ENCODE data around the gene CNTROB.
A peak's percentile ranks its signal among the peaks of the same experiment; 100 is the strongest.

CNTROB gene
- 31.1 to 38.6 (median 38.1) reads per million in 3 donors for total RNA-seq

GRCh38 chr17:7931709-7932482 lies at the start of gene CNTROB, which contains the start of gene TRAPPC1:
TSS of gene CNTROB (plus strand) at chr17:7932206. CDS start at chr17:7933080, 874 bp downstream.
TSS of gene TRAPPC1 (minus strand) at chr17:7931946. CDS start at chr17:7931829, 117 bp downstream.
- no peaks in the 10 kb centered on the region for H3K9me3 ChIP-seq (ENCODE audit: control insufficient read depth, low read length)

GRCh38 chr17:7882629-7883028 lies 49.4 kb upstream of the CNTROB start:
- Histone ChIP-seq H3K36me3 (ENCODE audit: control insufficient read depth, insufficient read depth, low read length) (no peaks in the 10 kb centered on the region), H3K9me3 (ENCODE audit: control insufficient read depth, low read length) (no peaks in the 10 kb centered on the region), H3K27ac (ENCODE audit: insufficient read depth, low read length, poor library complexity, severe bottlenecking) (no peak overlapping the region), H3K27me3 (replicated peaks; ENCODE audit: control insufficient read depth, insufficient read depth, low read length, poor library complexity, severe bottlenecking) (no peaks in the 10 kb centered on the region), H3K4me3 (ENCODE audit: insufficient read depth, low read depth, low read length, poor library complexity, severe bottlenecking) (no peak overlapping the region), H3K4me1 (ENCODE audit: control insufficient read depth, insufficient read depth, low read length, poor library complexity, severe bottlenecking) (peaks cover 10% of the 10 kb centered on the region)
- DNase-seq: no peak

More at GRCh38 chr17:7931709-7932482, at the start of gene CNTROB, which contains the start of gene TRAPPC1:
- peak within 1 kb of the TSS; percentile 89 for H3K27ac ChIP-seq (ENCODE audit: insufficient read depth, low read length, poor library complexity, severe bottlenecking)
- no peaks in the 10 kb centered on the region for H3K27me3 ChIP-seq (replicated peaks; ENCODE audit: control insufficient read depth, insufficient read depth, low read length, poor library complexity, severe bottlenecking)
- H3K4me3 ChIP-seq (ENCODE audit: insufficient read depth, low read depth, low read length, poor library complexity, severe bottlenecking): peak within 1 kb of the TSS; percentile 94
- H3K36me3 ChIP-seq (ENCODE audit: control insufficient read depth, insufficient read depth, low read length): peaks cover 16% of the 10 kb centered on the region
- DNase-seq: peak; percentile 99
- peaks cover 29% of the 10 kb centered on the region for H3K4me1 ChIP-seq (ENCODE audit: control insufficient read depth, insufficient read depth, low read length, poor library complexity, severe bottlenecking)

GRCh38 chr17:7883781-7884386 lies 48.1 kb upstream of the CNTROB start:
- Histone ChIP-seq H3K27me3 (replicated peaks; ENCODE audit: control insufficient read depth, insufficient read depth, low read length, poor library complexity, severe bottlenecking) (no peaks in the 10 kb centered on the region), H3K9me3 (ENCODE audit: control insufficient read depth, low read length) (no peaks in the 10 kb centered on the region), H3K27ac (ENCODE audit: insufficient read depth, low read length, poor library complexity, severe bottlenecking) (peak overlapping the region; percentile 47), H3K4me3 (ENCODE audit: insufficient read depth, low read depth, low read length, poor library complexity, severe bottlenecking) (peak overlapping the region; percentile 10), H3K36me3 (ENCODE audit: control insufficient read depth, insufficient read depth, low read length) (no peaks in the 10 kb centered on the region), H3K4me1 (ENCODE audit: control insufficient read depth, insufficient read depth, low read length, poor library complexity, severe bottlenecking) (peaks cover 14% of the 10 kb centered on the region)
- peak; percentile 18 to 30 (median 27) for DNase-seq

GRCh38 chr17:7884581-7885366 lies 47.2 kb upstream of the CNTROB start:
- Histone ChIP-seq H3K27ac (ENCODE audit: insufficient read depth, low read length, poor library complexity, severe bottlenecking) (peak overlapping the region; percentile 87), H3K4me1 (ENCODE audit: control insufficient read depth, insufficient read depth, low read length, poor library complexity, severe bottlenecking) (peaks cover 20% of the 10 kb centered on the region), H3K4me3 (ENCODE audit: insufficient read depth, low read depth, low read length, poor library complexity, severe bottlenecking) (no peak overlapping the region), H3K9me3 (ENCODE audit: control insufficient read depth, low read length) (no peaks in the 10 kb centered on the region), H3K27me3 (replicated peaks; ENCODE audit: control insufficient read depth, insufficient read depth, low read length, poor library complexity, severe bottlenecking) (no peaks in the 10 kb centered on the region), H3K36me3 (ENCODE audit: control insufficient read depth, insufficient read depth, low read length) (no peaks in the 10 kb centered on the region)
- peak; percentile 26 to 43 (median 27) for DNase-seq

- H3K4me1 ChIP-seq (ENCODE audit: control insufficient read depth, insufficient read depth, low read length, poor library complexity, severe bottlenecking): peaks cover 20% of the 10 kb centered on the region
- DNase-seq: peak; percentile 11 to 27 (median 17)
- H3K27me3 ChIP-seq (replicated peaks; ENCODE audit: control insufficient read depth, insufficient read depth, low read length, poor library complexity, severe bottlenecking): no peaks in the 10 kb centered on the region
- peak overlapping the region; percentile 79 for H3K4me3 ChIP-seq (ENCODE audit: insufficient read depth, low read depth, low read length, poor library complexity, severe bottlenecking)
- H3K27ac ChIP-seq (ENCODE audit: insufficient read depth, low read length, poor library complexity, severe bottlenecking): peak overlapping the region; percentile 87
- no peaks in the 10 kb centered on the region for H3K9me3 ChIP-seq (ENCODE audit: control insufficient read depth, low read length)
- H3K36me3 ChIP-seq (ENCODE audit: control insufficient read depth, insufficient read depth, low read length): peaks cover 4% of the 10 kb centered on the region
Measured at GRCh38 chr17:7885367-7886226, 46.4 kb upstream of the CNTROB start.

GRCh38 chr17:7886227-7887037 lies 45.6 kb upstream of the CNTROB start:
- Histone ChIP-seq H3K27ac (ENCODE audit: insufficient read depth, low read length, poor library complexity, severe bottlenecking) (peak overlapping the region; percentile 87), H3K27me3 (replicated peaks; ENCODE audit: control insufficient read depth, insufficient read depth, low read length, poor library complexity, severe bottlenecking) (no peaks in the 10 kb centered on the region), H3K9me3 (ENCODE audit: control insufficient read depth, low read length) (no peaks in the 10 kb centered on the region), H3K4me3 (ENCODE audit: insufficient read depth, low read depth, low read length, poor library complexity, severe bottlenecking) (peak overlapping the region; percentile 79), H3K4me1 (ENCODE audit: control insufficient read depth, insufficient read depth, low read length, poor library complexity, severe bottlenecking) (peaks cover 20% of the 10 kb centered on the region), H3K36me3 (ENCODE audit: control insufficient read depth, insufficient read depth, low read length) (peaks cover 12% of the 10 kb centered on the region)
- DNase-seq: peak; percentile 61 to 71 (median 66)

- Histone ChIP-seq H3K27ac (ENCODE audit: insufficient read depth, low read length, poor library complexity, severe bottlenecking) (peak overlapping the region; percentile 87), H3K4me1 (ENCODE audit: control insufficient read depth, insufficient read depth, low read length, poor library complexity, severe bottlenecking) (peaks cover 20% of the 10 kb centered on the region), H3K27me3 (replicated peaks; ENCODE audit: control insufficient read depth, insufficient read depth, low read length, poor library complexity, severe bottlenecking) (no peaks in the 10 kb centered on the region), H3K9me3 (ENCODE audit: control insufficient read depth, low read length) (no peaks in the 10 kb centered on the region), H3K4me3 (ENCODE audit: insufficient read depth, low read depth, low read length, poor library complexity, severe bottlenecking) (peak overlapping the region; percentile 79), H3K36me3 (ENCODE audit: control insufficient read depth, insufficient read depth, low read length) (peaks cover 12% of the 10 kb centered on the region)
- DNase-seq: no peak
Measured at GRCh38 chr17:7887038-7887481, 44.9 kb upstream of the CNTROB start.

GRCh38 chr17:7887482-7888183 lies 44.4 kb upstream of the CNTROB start:
- Histone ChIP-seq H3K27me3 (replicated peaks; ENCODE audit: control insufficient read depth, insufficient read depth, low read length, poor library complexity, severe bottlenecking) (no peaks in the 10 kb centered on the region), H3K9me3 (ENCODE audit: control insufficient read depth, low read length) (no peaks in the 10 kb centered on the region), H3K4me3 (ENCODE audit: insufficient read depth, low read depth, low read length, poor library complexity, severe bottlenecking) (peak overlapping the region; percentile 79), H3K36me3 (ENCODE audit: control insufficient read depth, insufficient read depth, low read length) (peaks cover 12% of the 10 kb centered on the region), H3K4me1 (ENCODE audit: control insufficient read depth, insufficient read depth, low read length, poor library complexity, severe bottlenecking) (peaks cover 20% of the 10 kb centered on the region), H3K27ac (ENCODE audit: insufficient read depth, low read length, poor library complexity, severe bottlenecking) (peak overlapping the region; percentile 87)
- DNase-seq: peak; percentile 74 to 84 (median 84)
